Measurements from ENCODE around the gene EIF3F. TPM values are rescaled to one million over a fixed set of nuclear protein-coding genes. Genes with fewer than 3 reads are reported as not detected.

EIF3F gene
- total RNA-seq, 1 donor from 2014 or later, result 319 TPM

- Histone ChIP-seq H3K4me1 (peaks cover 3 to 5% of the 10 kb centered on the region in 2 donors), H3K4me3 (peak overlapping the region; percentile 96 to 97), H3K27ac (no peak overlapping the region), H3K36me3 (no peaks in the 10 kb centered on the region), H3K27me3 (no peaks in the 10 kb centered on the region), H3K9me3 (no peaks in the 10 kb centered on the region)
- intact Hi-C loops (cut with DNase I), result no loop called here
- no peak for TF ChIP-seq CTCF (IDR thresholded peaks at IDR 0.05)
- peak in 1 of 2 donors; percentile 43 for DNase-seq (ENCODE audit: low spot score in 2 of 2)
These were observed 33.1 kb downstream of the EIF3F start for GRCh38 chr11:8020244-8020597.

- Histone ChIP-seq H3K27ac (no peak overlapping the region), H3K27me3 (no peaks in the 10 kb centered on the region), H3K4me3 (no peak overlapping the region), H3K4me1 (peaks cover 3 to 5% of the 10 kb centered on the region in 2 donors), H3K9me3 (no peaks in the 10 kb centered on the region), H3K36me3 (no peaks in the 10 kb centered on the region)
- intact Hi-C loops (cut with DNase I), result no loop called here
- TF ChIP-seq CTCF (IDR thresholded peaks at IDR 0.05), result no peak
- no peak for DNase-seq (ENCODE audit: low spot score in 2 of 2)
These were observed 34.8 kb downstream of the EIF3F start for GRCh38 chr11:8021920-8022319.

GRCh38 chr11:8022876-8023275 lies 35.7 kb downstream of the EIF3F start:
- no peak overlapping the region for H3K4me3 ChIP-seq
- intact Hi-C loops (cut with DNase I), result no loop called here
- H3K27ac ChIP-seq, result no peak overlapping the region
- no peaks in the 10 kb centered on the region for H3K27me3 ChIP-seq
- H3K4me1 ChIP-seq, result peaks cover 3 to 5% of the 10 kb centered on the region in 2 donors
- peak in 1 of 2 donors; percentile 39 for DNase-seq (ENCODE audit: low spot score in 2 of 2)
- no peaks in the 10 kb centered on the region for H3K9me3 ChIP-seq
- TF ChIP-seq CTCF (IDR thresholded peaks at IDR 0.05), result no peak
- no peaks in the 10 kb centered on the region for H3K36me3 ChIP-seq

GRCh38 chr11:8023831-8024555 lies 36.9 kb downstream of the EIF3F start:
- no peaks in the 10 kb centered on the region for H3K36me3 ChIP-seq
- H3K9me3 ChIP-seq, result no peaks in the 10 kb centered on the region
- H3K27me3 ChIP-seq, result no peaks in the 10 kb centered on the region
- H3K4me1 ChIP-seq, result peaks cover 0 to 5% of the 10 kb centered on the region in 2 donors
- intact Hi-C loops (cut with DNase I), result no loop called here
- no peak for TF ChIP-seq CTCF (IDR thresholded peaks at IDR 0.05)
- H3K27ac ChIP-seq, result no peak overlapping the region
- H3K4me3 ChIP-seq, result no peak overlapping the region
- peak in 1 of 2 donors; percentile 18 for DNase-seq (ENCODE audit: low spot score in 2 of 2)

- Histone ChIP-seq H3K9me3 (no peaks in the 10 kb centered on the region), H3K27ac (no peak overlapping the region), H3K36me3 (no peaks in the 10 kb centered on the region), H3K4me3 (no peak overlapping the region), H3K4me1 (peaks cover 0 to 2% of the 10 kb centered on the region in 2 donors), H3K27me3 (no peaks in the 10 kb centered on the region)
- intact Hi-C loops (cut with DNase I), result no loop called here
- peak in 1 of 2 donors; percentile 16 for DNase-seq (ENCODE audit: low spot score in 2 of 2)
- TF ChIP-seq CTCF (IDR thresholded peaks at IDR 0.05), result no peak
These were observed 38.0 kb downstream of the EIF3F start for GRCh38 chr11:8025123-8025522.

Measured in ascending aorta (tissue), 2 donors.